Glomerular endothelial cell (primary cell): Measurements from ENCODE around the gene C9orf72. TPM values are rescaled to one million over a fixed set of nuclear protein-coding genes. Genes with fewer than 3 reads are reported as not detected.
"Not testable (repeated sequence)": the region's sequence is repeated elsewhere in the genome, so short reads cannot be mapped to it uniquely, and the experiment has no call there.

Experiments used
- DNase-seq: peaks from one replicate; pipeline ENCODE4 v3.0.0-alpha.2; 2011; ENCODE audit warnings: low read depth, low spot score; ENCODE audit errors: extremely low read depth
- total RNA-seq: library from RNA; depleted of rRNA; stranded (reverse); fragments of >200 nt; gene quantifications from 2 replicates; pipeline ENCODE4 v1.2.3, GENCODE V29; 2015

The C9orf72 gene
- total RNA-seq, 1 donor from 2014 or later, result 6.5 TPM

GRCh38 chr9:27519466-27520465 lies 53.5 kb downstream of the C9orf72 start:
- DNase-seq, result no peak

- DNase-seq, result no peak
Observed at GRCh38 chr9:27518809-27519208, 54.5 kb downstream of the C9orf72 start.

GRCh38 chr9:27518006-27518405 lies 55.3 kb downstream of the C9orf72 start:
- DNase-seq, result no peak

- DNase-seq, result no peak
Observed at GRCh38 chr9:27514551-27514950, 58.7 kb downstream of the C9orf72 start.

GRCh38 chr9:27511771-27512170 lies 61.5 kb downstream of the C9orf72 start:
- no peak for DNase-seq

- DNase-seq, result no peak
Observed at GRCh38 chr9:27510780-27511179, 62.5 kb downstream of the C9orf72 start.

GRCh38 chr9:27506981-27507380 lies 66.3 kb downstream of the C9orf72 start:
- DNase-seq, result no peak

GRCh38 chr9:27505744-27506161 lies 67.5 kb downstream of the C9orf72 start:
- no peak for DNase-seq

- DNase-seq, result no peak
Observed at GRCh38 chr9:27504259-27504658, 69.0 kb downstream of the C9orf72 start.

GRCh38 chr9:27503623-27504022 lies 69.7 kb downstream of the C9orf72 start:
- DNase-seq, result no peak

GRCh38 chr9:27500902-27501301 lies 72.4 kb downstream of the C9orf72 start:
- not testable (repeated sequence) for DNase-seq

GRCh38 chr9:27499451-27499850 lies 73.8 kb downstream of the C9orf72 start:
- DNase-seq, result peak; percentile 37

GRCh38 chr9:27497883-27498417 lies 75.3 kb downstream of the C9orf72 start:
- DNase-seq, result no peak

Other genes with a start within 250 kb of the C9orf72 start
- gene IFNK, start 49.2 kb downstream of the C9orf72 start, total RNA-seq, result not detected in 2 replicates
- 0.05 and 0.47 TPM in 2 replicates for gene MOB3B, start 43.7 kb downstream of the C9orf72 start, total RNA-seq